Umbilical cord (tissue), 2 donors: ENCODE results near the gene RASA1. TPM values are rescaled to one million over a fixed set of nuclear protein-coding genes. Genes with fewer than 3 reads are reported as not detected.
A peak's percentile ranks its signal among the peaks of the same experiment; 100 is the strongest.

ENCODE experiments used
- DNase-seq: peaks from one replicate; pipeline ENCODE4 v3.0.0-alpha.2; 2015; ENCODE audit warnings: low spot score
- total RNA-seq: library from RNA; depleted of rRNA; stranded (reverse); fragments of >200 nt; gene quantifications from one replicate; pipeline ENCODE4 v1.2.3, GENCODE V29; 2014; ENCODE audit warnings: low replicate concordance; ENCODE audit not compliant: insufficient read depth

RASA1 gene
- total RNA-seq, 1 donor from 2014 or later: 40.4 TPM

- DNase-seq: no peak
These were observed 135.7 kb downstream of the RASA1 start for GRCh38 chr5:87403409-87403808.

GRCh38 chr5:87403899-87404298 lies 136.2 kb downstream of the RASA1 start:
- no peak for DNase-seq

- DNase-seq: no peak
These were observed 136.7 kb downstream of the RASA1 start for GRCh38 chr5:87404359-87404758.

GRCh38 chr5:87405472-87406155 lies 137.9 kb downstream of the RASA1 start:
- no peak for DNase-seq

- no peak for DNase-seq
These were observed 140.5 kb downstream of the RASA1 start for GRCh38 chr5:87408204-87408603.

- no peak for DNase-seq
These were observed 143.2 kb downstream of the RASA1 start for GRCh38 chr5:87410931-87411330.

- DNase-seq: no peak
These were observed 143.9 kb downstream of the RASA1 start for GRCh38 chr5:87411586-87411972.

GRCh38 chr5:87411973-87412629 lies 144.4 kb downstream of the RASA1 start:
- peak; percentile 53 for DNase-seq

- DNase-seq: peak; percentile 99
These were observed 145.1 kb downstream of the RASA1 start, which contains the start of gene CCNH for GRCh38 chr5:87412630-87413342. CCNH (minus strand) TSS chr5:87412930; CDS start chr5:87412794, 136 bp downstream.

GRCh38 chr5:87413343-87413645 lies 145.6 kb downstream of the RASA1 start:
- no peak for DNase-seq

GRCh38 chr5:87418506-87418905 lies 150.8 kb downstream of the RASA1 start:
- DNase-seq: no peak

GRCh38 chr5:87421307-87421706 lies 153.6 kb downstream of the RASA1 start:
- no peak for DNase-seq

- no peak for DNase-seq
These were observed 156.1 kb downstream of the RASA1 start for GRCh38 chr5:87423755-87424154.

GRCh38 chr5:87430863-87431457 lies 163.3 kb downstream of the RASA1 start:
- no peak for DNase-seq

- DNase-seq: no peak
These were observed 164.8 kb downstream of the RASA1 start for GRCh38 chr5:87432460-87432859.

GRCh38 chr5:87433945-87434344 lies 166.3 kb downstream of the RASA1 start:
- no peak for DNase-seq

- no peak for DNase-seq
These were observed 166.8 kb downstream of the RASA1 start for GRCh38 chr5:87434461-87434860.

GRCh38 chr5:87435144-87435694 lies 167.5 kb downstream of the RASA1 start:
- DNase-seq: no peak

- no peak for DNase-seq
These were observed 170.0 kb downstream of the RASA1 start for GRCh38 chr5:87437724-87438123.

- DNase-seq: no peak
These were observed 170.5 kb downstream of the RASA1 start for GRCh38 chr5:87438231-87438630.
